HG02852 (cell line): ENCODE measurements around the gene PANK1.

ENCODE experiments used
- ATAC-seq: cut with Tn5 transposase; IDR thresholded peaks from one replicate; pipeline ENCODE4 v1.9.1; 2021; ENCODE audit warnings: mild to moderate bottlenecking, moderate library complexity; ENCODE audit not compliant: unreplicated experiment

Gene PANK1

GRCh38 chr10:89644967-89645741, at the start of gene PANK1:
TSS of gene PANK1 (minus strand) at chr10:89645242. CDS start at chr10:89644891, 351 bp downstream.
- peak; percentile 50 for ATAC-seq

GRCh38 chr10:89693176-89693575, 48.1 kb upstream of the PANK1 start:
- no peak for ATAC-seq

DNA sequence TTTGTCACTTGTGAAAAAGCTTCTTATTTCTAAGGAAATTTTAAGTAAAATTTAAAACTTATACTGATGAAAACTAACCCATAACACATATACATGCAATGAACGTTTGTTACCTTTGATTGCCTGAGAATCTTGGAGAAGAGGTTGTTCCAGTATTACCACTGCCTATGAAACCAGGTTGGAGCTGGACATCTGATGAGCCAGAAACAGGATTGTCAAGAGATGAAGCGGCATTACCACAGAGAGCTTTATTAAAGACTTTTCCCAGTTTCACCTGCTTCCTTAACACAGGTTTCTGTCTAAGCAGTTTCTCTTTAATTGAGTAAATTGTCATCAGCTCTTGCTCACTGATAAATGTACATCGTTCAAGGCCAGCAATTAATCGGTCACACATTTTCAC, 47.4 kb upstream of the PANK1 start:
- no peak for ATAC-seq

- ATAC-seq, result no peak
Observed at GRCh38 chr10:89690027-89690426, 45.0 kb upstream of the PANK1 start.

DNA sequence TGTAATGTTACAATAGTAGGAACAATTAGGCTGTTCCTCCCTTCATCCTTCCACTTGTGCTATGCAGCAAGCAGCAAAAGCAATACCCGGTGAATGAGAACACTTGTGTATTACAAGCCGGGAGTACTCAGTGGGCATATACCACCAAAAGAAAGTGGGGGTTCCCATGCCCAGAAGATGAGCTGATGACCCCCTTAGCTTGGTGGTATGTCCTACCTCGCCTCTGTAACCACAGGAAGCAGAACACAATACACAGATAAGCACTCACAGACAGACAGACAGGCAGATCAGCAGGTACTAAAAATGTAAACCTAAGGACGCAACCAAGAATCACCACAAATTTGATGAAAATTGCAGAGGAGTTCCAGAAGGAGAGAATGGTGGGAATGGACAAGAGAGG, 40.9 kb upstream of the PANK1 start:
- ATAC-seq, result no peak

GRCh38 chr10:89684604-89685003, 39.6 kb upstream of the PANK1 start:
- no peak for ATAC-seq

DNA sequence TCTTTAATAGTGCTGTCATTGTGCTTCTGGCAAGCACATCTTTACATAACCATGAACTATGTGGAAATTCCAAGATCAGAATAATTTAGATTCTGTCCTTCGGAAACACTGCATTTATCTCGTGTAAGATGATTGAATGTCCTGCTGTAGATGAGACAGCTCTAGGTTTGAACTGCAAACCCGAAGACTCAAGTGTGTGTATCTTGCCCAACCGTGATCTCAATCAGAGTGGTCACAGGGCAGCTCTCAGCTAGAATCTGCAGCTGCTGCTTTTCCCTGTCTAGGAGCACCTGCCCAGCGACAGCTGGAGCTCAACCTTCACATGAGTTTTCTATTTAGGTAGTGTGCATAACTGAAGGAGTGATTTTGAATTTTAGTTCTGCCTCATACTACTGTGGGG, 38.8 kb upstream of the PANK1 start:
- ATAC-seq, result no peak

GRCh38 chr10:89679986-89680385, 34.9 kb upstream of the PANK1 start:
- ATAC-seq, result peak; percentile 56

GRCh38 chr10:89677341-89677740, 32.3 kb upstream of the PANK1 start:
- no peak for ATAC-seq

DNA sequence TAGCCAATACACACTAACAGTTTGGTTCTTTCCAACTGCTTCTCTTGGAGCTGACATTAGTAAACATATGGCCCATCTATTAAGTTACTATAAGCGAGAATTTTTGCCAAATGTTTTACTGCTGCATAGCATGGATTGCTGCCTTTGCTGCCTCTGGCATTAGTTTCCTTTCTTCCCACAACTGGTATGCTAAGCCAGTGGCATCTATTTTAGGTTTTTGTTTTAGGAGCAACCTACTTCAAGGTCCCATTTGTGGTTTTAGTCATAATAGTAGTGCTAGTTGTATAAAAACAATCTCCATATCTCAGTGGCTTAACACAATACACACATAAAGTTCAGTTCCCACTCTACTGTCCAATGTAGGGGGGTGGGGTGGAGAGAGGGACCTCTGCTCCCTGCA, 25.9 kb upstream of the PANK1 start:
- no peak for ATAC-seq

DNA sequence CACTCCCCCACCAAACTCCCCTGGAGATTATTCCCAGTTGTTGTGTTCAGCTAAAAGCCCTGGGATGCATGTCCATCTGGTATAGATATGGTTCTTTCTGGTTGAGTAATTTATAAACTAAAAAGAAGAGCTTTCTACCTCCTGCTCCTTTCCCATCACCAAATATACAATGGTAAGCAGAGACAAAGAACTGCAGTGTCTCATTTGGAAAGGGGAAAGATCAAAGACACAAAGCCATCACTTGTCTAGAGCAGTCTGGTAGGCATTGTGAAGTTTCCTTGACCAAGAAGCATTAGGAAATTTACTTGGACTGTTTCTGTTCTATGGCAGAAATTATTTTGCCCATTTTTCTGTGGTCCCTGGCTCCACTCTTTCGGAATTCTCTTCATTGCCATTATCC, 24.9 kb upstream of the PANK1 start:
- ATAC-seq, result no peak

DNA sequence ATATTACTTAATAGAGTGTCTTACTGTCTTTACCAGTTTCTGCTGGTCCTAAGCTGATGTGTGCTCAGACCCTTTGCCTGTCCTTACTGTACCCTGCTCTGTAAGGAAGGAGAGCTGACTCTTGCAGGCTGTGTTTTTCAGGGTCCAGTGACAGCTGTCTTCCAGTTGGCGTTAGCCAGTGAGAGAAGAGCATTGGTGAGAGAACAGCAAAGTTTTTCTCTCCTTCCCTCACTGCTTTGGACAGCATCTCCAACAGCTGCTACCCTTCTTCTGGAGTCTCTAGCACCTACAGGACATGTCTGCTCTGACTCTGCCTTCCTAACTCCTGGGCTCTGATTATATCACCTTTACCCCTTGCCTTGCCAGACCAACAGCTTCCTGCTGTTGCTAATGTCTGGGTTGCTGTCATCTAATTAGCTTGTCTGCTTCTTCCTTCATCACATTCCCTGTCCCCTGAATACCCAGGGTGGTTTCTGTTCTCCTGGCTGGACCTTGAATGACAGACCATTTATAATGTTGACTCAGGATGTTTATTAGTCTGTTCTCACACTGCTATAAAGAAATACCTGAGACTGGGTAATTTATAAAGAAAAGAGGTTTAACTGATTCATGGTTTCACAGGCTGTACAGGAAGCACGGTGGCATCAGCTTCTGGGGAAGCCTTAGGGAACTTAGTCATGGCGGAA, 23.5 kb upstream of the PANK1 start:
- ATAC-seq, result no peak

DNA sequence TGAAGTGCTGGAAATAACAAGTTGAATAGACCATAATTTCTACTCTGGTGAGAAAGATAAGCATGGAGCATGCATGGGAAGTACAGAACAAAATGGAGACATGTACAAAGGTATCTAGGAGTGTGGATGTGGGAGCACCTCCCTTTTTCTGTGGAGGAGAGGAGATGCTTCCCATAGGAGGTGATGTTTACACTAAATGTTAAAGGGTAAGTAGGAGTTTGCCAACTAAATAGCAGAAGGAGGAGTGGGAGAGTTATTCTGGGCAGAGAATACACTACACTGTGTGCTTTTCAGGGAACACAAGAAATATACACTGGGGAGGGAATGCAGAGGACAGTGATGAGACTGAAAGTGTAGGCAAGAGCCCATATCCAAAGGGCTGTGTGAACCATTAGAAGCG, 21.1 kb upstream of the PANK1 start:
- ATAC-seq, result no peak

DNA sequence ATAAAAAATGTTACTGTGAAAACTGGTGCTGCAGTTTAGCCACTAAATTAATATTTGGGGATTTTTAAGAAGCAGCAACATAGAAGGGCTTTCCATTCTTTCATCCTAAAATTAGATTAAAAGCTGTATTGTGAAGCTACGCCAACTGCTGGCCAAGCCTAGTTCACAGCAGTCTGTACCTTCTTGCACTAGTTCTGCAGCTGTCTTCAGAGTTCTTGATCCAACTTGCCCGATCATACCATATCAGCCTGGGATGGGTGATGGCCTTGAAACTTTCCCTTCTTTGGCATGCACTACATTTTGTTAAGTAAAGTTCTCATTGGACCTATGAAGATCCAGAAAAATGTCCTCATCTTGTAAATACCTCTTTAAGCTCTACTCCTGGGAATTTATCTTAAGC, 20.3 kb upstream of the PANK1 start:
- no peak for ATAC-seq

- ATAC-seq, result no peak
Observed at GRCh38 chr10:89664203-89664602, 19.2 kb upstream of the PANK1 start.

DNA sequence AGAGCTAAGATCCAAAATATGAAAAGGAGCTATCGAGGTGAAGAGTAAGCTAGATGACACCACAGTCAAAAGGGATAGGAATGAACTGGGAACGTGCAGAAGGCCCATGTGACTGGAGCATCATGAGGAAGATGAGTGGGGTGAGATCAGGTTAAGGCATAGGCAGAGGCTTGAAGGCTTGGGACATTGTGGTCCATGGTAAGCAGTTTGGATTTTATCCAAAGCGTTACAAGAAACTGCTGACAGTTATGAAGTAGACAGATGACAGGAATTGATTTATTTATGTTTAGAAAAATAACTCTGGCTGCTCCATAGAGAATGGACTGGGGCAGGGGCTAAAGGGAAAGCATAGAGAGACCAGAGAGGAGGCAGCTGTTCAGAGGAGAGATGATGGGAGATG, 18.1 kb upstream of the PANK1 start:
- ATAC-seq, result no peak

DNA sequence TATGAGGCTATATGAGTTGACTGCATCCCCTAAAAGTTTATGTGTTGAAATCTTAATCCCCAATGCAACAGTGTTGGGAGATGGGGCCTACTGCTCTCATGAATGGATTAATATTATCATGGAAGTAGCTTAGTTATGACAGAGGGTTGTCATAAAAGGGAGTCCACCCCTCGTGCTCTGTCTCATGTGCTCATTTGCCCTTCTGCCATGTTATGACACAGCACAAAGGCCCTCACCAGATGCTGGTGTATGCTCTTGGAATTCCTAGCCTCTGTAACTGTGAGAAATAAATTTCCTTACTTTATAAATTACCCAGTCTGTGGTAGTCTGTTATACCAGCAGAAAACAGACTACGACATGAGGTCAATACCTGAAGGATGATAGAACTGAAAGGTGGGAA, 17.6 kb upstream of the PANK1 start:
- ATAC-seq, result no peak

DNA sequence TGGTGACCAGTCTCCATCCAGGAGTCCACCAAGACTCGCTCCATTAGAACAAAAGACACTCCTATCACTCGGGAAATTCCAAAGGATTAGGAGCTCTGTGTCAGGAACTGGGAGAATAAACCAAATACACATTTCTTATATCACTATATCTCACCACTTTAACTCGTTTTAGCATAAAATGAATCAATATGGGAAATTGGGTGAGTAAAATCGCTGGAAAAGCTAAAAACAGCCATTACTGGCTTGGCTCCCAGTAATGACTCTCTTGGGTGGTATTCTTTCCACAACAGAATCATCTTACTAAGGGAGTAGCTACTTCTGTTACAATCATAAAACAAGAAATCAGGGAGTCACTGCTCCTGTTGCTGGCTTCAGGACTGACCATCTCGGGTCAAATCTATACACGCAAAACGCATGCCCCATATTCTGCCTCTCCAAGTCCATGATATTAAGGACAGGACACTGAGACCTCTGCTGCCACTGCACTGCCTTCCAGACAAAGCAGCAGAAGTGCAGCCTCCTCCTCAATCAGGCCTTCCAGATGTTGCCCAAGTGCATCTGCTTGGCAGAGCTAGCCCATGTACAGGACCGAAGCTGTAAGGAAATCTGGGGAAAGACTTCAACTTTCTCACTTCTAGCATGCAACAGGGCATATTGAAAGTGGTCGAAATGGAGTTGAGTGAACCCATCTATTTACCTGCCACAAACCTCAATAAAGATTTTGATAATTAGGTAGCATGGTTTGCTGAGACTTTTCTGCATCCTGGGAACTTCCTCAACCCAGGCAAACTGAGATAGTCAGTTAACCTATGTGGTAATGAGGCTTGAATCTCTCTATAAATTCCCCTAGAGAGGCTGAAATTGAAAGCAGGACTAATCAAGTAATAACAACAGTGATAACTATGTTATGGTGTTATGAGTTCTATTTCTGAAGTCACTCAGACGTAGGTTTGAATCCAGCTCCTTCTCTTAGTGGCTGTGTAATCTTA, 14.4 kb upstream of the PANK1 start:
- ATAC-seq, result no peak

DNA sequence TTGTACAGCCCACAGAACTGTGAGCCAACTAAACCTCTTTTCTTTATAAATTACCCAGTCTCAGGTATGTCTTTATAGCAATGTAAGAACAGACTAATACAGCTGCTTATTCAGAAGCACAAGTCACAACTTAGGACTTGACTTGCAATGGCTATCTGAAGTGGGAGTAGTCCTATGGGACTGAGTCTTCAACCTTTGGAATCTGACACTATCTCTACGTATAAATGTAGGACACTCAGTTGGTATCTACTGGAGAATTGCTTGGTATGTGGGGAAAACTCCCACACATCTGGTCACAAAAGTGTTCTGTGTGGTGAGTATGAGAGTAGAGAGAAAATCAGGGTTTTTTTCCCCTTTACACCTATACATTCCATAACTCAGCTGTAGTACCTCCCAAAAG, 12.3 kb upstream of the PANK1 start:
- no peak for ATAC-seq

- no peak for ATAC-seq
Observed at GRCh38 chr10:89655722-89656121, 10.7 kb upstream of the PANK1 start.

DNA sequence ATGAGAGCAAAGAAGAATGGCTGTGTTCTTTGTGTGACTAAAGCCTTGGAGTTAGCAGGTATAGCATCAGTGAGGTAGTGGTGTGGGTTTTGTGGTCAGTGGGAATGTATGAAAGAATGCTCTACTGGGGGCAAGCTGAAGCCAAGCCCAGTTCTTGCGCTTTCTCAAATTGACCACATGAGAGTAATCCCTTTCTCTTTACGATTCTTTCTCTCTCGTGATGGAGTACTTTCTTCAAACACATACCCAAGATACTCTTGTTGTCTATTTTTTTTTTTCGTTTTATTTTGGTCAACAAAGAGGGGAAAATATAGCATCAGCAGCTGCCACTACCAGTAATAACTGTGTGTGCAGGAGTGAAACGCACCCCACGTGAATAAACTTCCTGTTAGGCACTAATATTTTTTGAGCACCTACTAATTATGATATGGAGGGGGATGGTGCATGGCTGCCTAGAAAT, 8.4 kb upstream of the PANK1 start:
- ATAC-seq, result peak; percentile 56
